ENCODE measurements around the gene NELFE. TPM values are rescaled to one million over a fixed set of nuclear protein-coding genes. Genes with fewer than 3 reads are reported as not detected.
"Not testable (repeated sequence)": the region's sequence is repeated elsewhere in the genome, so short reads cannot be mapped to it uniquely, and the experiment has no call there.

The NELFE gene
- total RNA-seq, 4 donors from 2014 or later: 30.3 to 73.0 (median 51.4) TPM

- H3K4me3 ChIP-seq; H3K4me1 ChIP-seq; H3K27ac ChIP-seq; intact Hi-C loops (cut with DNase I; ENCODE audit: low total_unique reads); H3K36me3 ChIP-seq; DNase-seq; H3K27me3 ChIP-seq; H3K9me3 ChIP-seq: not testable (repeated sequence)
These were observed 30.6 kb upstream of the NELFE start for GRCh38 chr6:31989363-31989762.

- H3K4me1 ChIP-seq; intact Hi-C loops (cut with DNase I; ENCODE audit: low total_unique reads); H3K4me3 ChIP-seq; H3K9me3 ChIP-seq; H3K27ac ChIP-seq; H3K36me3 ChIP-seq; DNase-seq; H3K27me3 ChIP-seq: not testable (repeated sequence)
These were observed 23.0 kb upstream of the NELFE start, which contains the start of gene C4A for GRCh38 chr6:31981744-31982143. Gene C4A, plus strand, starts transcription at chr6:31982057. Its CDS starts 51 bp downstream, at chr6:31982108.

GRCh38 chr6:31980998-31981397 lies 22.2 kb upstream of the NELFE start:
- DNase-seq; H3K4me1 ChIP-seq; H3K27ac ChIP-seq; H3K4me3 ChIP-seq; H3K36me3 ChIP-seq; H3K9me3 ChIP-seq; H3K27me3 ChIP-seq; intact Hi-C loops (cut with DNase I; ENCODE audit: low total_unique reads): not testable (repeated sequence)

GRCh38 chr6:31980195-31980876 lies 21.6 kb upstream of the NELFE start:
- intact Hi-C loops (cut with DNase I; ENCODE audit: low total_unique reads); H3K9me3 ChIP-seq; H3K4me1 ChIP-seq; H3K27me3 ChIP-seq; H3K4me3 ChIP-seq; H3K36me3 ChIP-seq; H3K27ac ChIP-seq; DNase-seq: not testable (repeated sequence)

GRCh38 chr6:31979238-31979898 lies 20.6 kb upstream of the NELFE start:
- Histone ChIP-seq H3K9me3 (no peaks in the 10 kb centered on the region), H3K36me3 (no peaks in the 10 kb centered on the region), H3K4me3 (no peak overlapping the region), H3K4me1 (no peaks in the 10 kb centered on the region), H3K27ac (no peak overlapping the region), H3K27me3 (no peaks in the 10 kb centered on the region)
- TF ChIP-seq CTCF (IDR thresholded peaks at IDR 0.05) (no peak), POLR2A (IDR thresholded peaks at IDR 0.05) (no peak)
- DNase-seq: no peak
- intact Hi-C loops (cut with DNase I; ENCODE audit: low total_unique reads): no loop called here

GRCh38 chr6:31978831-31979230 lies 20.1 kb upstream of the NELFE start:
- TF ChIP-seq POLR2A (IDR thresholded peaks at IDR 0.05) (no peak), CTCF (IDR thresholded peaks at IDR 0.05) (no peak)
- Histone ChIP-seq H3K36me3 (no peaks in the 10 kb centered on the region), H3K27me3 (no peaks in the 10 kb centered on the region), H3K4me1 (no peaks in the 10 kb centered on the region), H3K9me3 (no peaks in the 10 kb centered on the region), H3K27ac (no peak overlapping the region), H3K4me3 (no peak overlapping the region)
- intact Hi-C loops (cut with DNase I; ENCODE audit: low total_unique reads): no loop called here
- no peak for DNase-seq

GRCh38 chr6:31977816-31978431 lies 19.2 kb upstream of the NELFE start:
- H3K36me3 ChIP-seq: no peaks in the 10 kb centered on the region
- TF ChIP-seq POLR2A (IDR thresholded peaks at IDR 0.05) (no peak), CTCF (IDR thresholded peaks at IDR 0.05) (no peak)
- no peaks in the 10 kb centered on the region for H3K4me1 ChIP-seq
- no peak overlapping the region for H3K27ac ChIP-seq
- H3K27me3 ChIP-seq: no peaks in the 10 kb centered on the region
- no peaks in the 10 kb centered on the region for H3K9me3 ChIP-seq
- intact Hi-C loops (cut with DNase I; ENCODE audit: low total_unique reads): no loop called here
- no peak for DNase-seq
- H3K4me3 ChIP-seq: no peak overlapping the region

GRCh38 chr6:31976065-31976464 lies 17.3 kb upstream of the NELFE start:
- H3K9me3 ChIP-seq; H3K27ac ChIP-seq; H3K4me1 ChIP-seq; H3K27me3 ChIP-seq; DNase-seq; H3K36me3 ChIP-seq; H3K4me3 ChIP-seq; intact Hi-C loops (cut with DNase I; ENCODE audit: low total_unique reads): not testable (repeated sequence)
